GM18505 (cell line): Measurements from ENCODE around the gene TMEM14A.

Experiments
- ATAC-seq: cut with Tn5 transposase; IDR thresholded peaks from one replicate; pipeline ENCODE4 v1.9.1; 2021; ENCODE audit not compliant: unreplicated experiment
- POLR2A ChIP-seq: IDR thresholded peaks from 4 replicates; pipeline ENCODE4 v1.6.1; 2011; ENCODE audit warnings: borderline replicate concordance; ENCODE audit not compliant: insufficient read depth, insufficient read length; ENCODE audit errors: extremely low read depth

The TMEM14A gene

GRCh38 chr6:52670502-52671409 lies at the start of gene TMEM14A:
TSS of gene TMEM14A (plus strand) at chr6:52671113. CDS start at chr6:52677103, 5,990 bp downstream.
- peak; percentile 84 for TF ChIP-seq POLR2A
- peak; percentile 96 for ATAC-seq

- no peak for ATAC-seq
Measured at GRCh38 chr6:52621631-52622030, 49.3 kb upstream of the TMEM14A start.

GRCh38 chr6:52622810-52623209 lies 48.1 kb upstream of the TMEM14A start:
- TF ChIP-seq POLR2A = no peak
- ATAC-seq = no peak

More at GRCh38 chr6:52621631-52622030, 49.3 kb upstream of the TMEM14A start:
- TF ChIP-seq POLR2A = no peak

- ATAC-seq = no peak
- no peak for TF ChIP-seq POLR2A
Measured at GRCh38 chr6:52632011-52632410, 38.9 kb upstream of the TMEM14A start.

- TF ChIP-seq POLR2A = no peak
- ATAC-seq = no peak
Measured at GRCh38 chr6:52634211-52634610, 36.7 kb upstream of the TMEM14A start.

GRCh38 chr6:52635049-52635577 lies 35.8 kb upstream of the TMEM14A start:
- no peak for ATAC-seq
- no peak for TF ChIP-seq POLR2A

- no peak for TF ChIP-seq POLR2A
- ATAC-seq = no peak
Measured at GRCh38 chr6:52636830-52637229, 34.1 kb upstream of the TMEM14A start.

- no peak for TF ChIP-seq POLR2A
- ATAC-seq = no peak
Measured at GRCh38 chr6:52639493-52639892, 31.4 kb upstream of the TMEM14A start.

- no peak for ATAC-seq
- TF ChIP-seq POLR2A = no peak
Measured at GRCh38 chr6:52640170-52640569, 30.7 kb upstream of the TMEM14A start.

- ATAC-seq = no peak
- TF ChIP-seq POLR2A = no peak
Measured at GRCh38 chr6:52640916-52641315, 30.0 kb upstream of the TMEM14A start.

- no peak for TF ChIP-seq POLR2A
- no peak for ATAC-seq
Measured at GRCh38 chr6:52641388-52641787, 29.5 kb upstream of the TMEM14A start.

GRCh38 chr6:52641826-52642225 lies 29.1 kb upstream of the TMEM14A start:
- ATAC-seq = no peak
- no peak for TF ChIP-seq POLR2A

- no peak for ATAC-seq
- no peak for TF ChIP-seq POLR2A
Measured at GRCh38 chr6:52642368-52642767, 28.5 kb upstream of the TMEM14A start.

- no peak for ATAC-seq
- no peak for TF ChIP-seq POLR2A
Measured at GRCh38 chr6:52643158-52643557, 27.8 kb upstream of the TMEM14A start.

GRCh38 chr6:52644253-52644652 lies 26.7 kb upstream of the TMEM14A start:
- no peak for ATAC-seq
- no peak for TF ChIP-seq POLR2A

GRCh38 chr6:52645976-52646375 lies 24.9 kb upstream of the TMEM14A start:
- ATAC-seq = no peak
- no peak for TF ChIP-seq POLR2A
